Lung microvascular endothelial cell (primary cell): ENCODE measurements around the gene TPCN1. TPM values are rescaled to one million over a fixed set of nuclear protein-coding genes. Genes with fewer than 3 reads are reported as not detected.

Source experiments
- DNase-seq, 2 donors: peaks; one replicate each; pipeline versions ENCODE4 v3.0.0 to v3.0.0-alpha.2; 2010; ENCODE audit warnings: low read depth in 2 of 2
- total RNA-seq: library from RNA; depleted of rRNA; stranded (reverse); fragments of >200 nt; gene quantifications from 2 replicates; pipeline ENCODE4 v1.2.1, GENCODE V29; 2014

Gene TPCN1
- total RNA-seq: 3.8 and 4.6 TPM in 2 replicates

DNA sequence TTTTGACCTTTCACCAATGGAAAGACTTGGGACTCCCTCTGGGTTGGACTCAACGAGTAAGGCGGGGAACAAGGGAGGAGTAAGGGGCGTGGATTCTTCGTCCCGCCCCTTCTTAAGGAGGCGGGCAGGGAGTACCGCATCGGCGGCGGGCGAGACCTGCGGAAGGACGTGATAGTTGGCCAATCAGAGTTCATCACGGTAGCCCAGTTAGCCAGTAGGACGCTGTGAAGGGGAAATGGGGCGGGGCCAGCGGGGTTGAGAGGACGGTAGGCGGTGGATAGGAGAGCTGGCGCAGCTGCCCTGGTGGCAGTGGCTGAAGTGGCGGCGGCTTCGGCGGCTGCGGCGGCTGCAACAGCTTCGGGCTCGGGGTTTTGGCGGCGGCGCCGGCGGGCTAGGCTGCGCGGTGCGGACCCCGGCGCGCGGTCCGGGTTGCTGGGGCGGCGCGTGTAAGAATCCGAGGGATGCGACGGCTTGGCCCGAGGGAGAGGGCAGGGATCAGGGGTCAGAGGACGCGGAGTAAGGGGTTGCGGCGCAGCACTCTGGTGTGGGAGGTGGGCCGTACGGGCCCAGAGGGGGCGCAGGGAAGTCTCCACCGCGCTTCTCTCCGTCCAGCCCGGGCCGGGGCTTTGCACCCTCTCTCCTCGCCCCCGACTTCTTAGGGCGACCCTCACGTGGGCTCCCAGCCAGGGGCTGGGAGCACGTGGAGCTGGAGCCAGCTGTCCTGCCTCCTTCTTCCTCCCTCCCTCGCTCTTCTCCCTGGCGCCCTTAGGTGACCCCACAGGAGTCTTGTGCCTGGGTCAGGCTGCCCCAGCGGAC, at the start of gene TPCN1:
Gene TPCN1 (plus strand): TSS at position 284 of the 816 bp plus-strand sequence. CDS start 5,389 bp downstream, outside the sequence.
- DNase-seq: peak; percentile 100

DNA sequence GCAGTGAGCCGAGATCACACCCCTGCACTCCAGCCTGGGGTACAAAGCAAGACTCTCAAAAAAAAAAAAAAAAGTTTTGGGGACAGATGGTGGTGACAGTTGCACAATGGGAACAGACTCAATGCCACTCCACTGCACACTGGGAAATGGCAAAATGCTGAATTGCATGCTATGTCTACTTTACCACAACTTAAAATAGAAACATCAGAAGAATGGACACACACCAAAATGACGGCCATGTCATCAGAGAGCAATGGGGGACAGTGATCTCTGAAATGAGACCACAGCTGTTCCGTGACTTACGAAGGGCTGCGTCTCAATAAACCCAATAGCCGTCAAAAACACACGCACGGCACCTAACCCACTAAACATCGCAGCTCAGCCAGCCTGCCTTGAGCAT, 49.7 kb upstream of the TPCN1 start:
- DNase-seq: no peak

DNA sequence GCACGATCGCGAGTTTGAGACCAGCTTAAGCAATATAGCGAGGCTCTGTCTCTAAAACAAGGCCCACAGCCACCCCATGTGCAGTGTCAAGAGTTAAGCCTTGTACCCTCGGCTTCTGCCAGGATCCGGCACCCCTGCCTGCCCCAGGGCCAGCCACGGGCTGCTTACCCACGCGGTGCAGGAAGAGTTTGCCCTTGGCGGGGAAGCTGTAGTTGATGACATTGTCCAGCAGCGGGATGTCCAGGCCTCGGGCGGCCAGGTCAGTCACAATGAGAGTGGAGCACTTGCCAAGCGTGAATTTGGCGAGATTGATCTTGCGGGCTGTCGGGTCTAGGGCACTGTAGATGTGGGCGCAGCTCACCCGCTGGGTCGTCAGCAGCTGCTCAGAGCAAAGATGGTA, 49.1 kb upstream of the TPCN1 start:
- no peak for DNase-seq

DNA sequence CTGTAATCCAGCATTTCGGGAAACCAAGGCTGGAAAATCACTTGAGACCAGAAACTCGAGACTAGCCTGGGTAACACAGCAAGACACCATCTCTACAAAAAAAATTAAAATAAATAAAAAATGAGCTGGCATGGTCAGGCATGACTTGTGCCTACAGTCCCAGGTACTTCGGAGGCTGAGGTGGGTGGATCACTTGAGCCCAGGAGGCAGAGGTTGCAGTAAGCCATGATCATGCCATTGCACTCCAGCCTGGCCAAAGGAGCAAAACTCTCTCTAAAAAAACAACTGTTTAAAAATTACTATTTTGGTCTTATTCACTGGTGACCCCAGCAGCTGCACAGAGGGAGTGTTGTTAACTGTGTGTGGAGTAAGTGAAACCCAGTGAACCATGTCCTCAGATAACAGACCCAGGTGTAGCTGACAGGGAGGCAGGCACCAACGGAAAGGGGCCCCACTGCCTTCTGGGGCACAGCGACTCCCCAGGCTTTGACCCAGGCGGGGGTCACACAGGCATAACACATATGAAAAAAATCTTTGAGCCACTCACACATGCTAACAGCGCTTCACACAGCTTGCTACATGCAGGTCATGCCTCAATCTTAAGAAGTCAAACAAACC, 48.1 kb upstream of the TPCN1 start:
- no peak for DNase-seq

DNA sequence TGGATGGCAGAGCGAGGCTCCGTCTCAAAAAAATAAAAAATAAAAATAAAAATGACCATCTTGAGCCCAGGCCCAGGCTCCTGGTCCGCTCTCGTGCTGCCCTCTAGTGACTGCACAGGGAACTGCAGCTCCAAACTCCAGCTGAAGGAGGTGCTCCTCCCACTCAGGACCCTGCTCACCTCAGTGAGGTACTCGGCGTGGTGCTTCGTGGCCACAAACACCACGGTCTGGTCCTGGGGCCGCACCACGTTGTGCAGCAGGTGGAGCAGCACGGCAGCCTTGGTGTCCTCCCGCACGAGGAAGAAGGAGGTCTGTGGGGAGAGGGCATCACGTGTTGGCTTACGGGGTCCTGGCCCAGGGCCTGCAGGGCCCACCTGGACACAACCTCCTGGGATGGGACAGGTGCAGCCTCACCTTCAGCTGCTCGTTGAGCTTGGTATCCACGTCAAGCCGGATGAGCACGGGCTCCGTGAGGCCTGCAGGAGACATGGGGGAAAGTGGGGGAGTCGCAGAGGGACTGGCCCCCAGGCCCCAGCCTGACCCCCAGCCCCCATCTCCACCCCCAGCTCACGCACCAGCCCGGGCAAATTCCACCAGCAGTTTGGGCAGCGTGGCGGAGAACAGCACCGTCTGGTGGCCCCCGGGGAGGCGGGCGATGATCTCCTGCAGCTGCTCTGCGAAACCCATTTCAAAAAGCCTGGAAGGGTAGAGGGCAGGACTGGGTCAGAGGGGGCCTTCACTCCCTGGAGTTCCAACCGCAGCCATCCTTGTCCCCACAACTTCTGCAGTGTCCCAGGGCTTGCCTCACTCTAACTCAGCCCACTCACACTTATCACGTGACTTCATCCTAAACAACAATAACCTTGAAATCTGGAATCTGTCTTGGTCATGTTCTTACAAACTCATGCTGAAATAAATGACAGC, 46.5 kb upstream of the TPCN1 start:
- DNase-seq: peak; percentile 74 to 75

DNA sequence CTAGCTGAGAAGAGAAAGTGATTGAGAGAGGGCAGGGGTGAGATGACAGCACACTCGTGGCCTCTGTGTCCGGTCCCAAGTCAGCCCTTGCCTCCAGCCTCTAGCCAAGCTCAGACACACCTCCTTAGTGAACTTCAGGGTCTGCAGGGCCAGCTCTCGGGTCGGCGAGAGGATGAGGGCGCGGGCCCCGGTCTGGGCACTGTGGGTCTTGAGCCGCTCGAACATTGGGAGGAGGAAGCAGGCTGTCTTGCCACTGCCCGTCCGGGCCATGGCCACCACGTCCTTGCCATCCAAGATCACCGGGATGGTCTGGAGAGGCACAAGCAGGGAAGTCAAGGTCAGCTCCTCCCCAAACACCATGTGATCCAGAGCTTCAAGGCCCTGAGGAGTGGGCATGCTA, 42.2 kb upstream of the TPCN1 start:
- no peak for DNase-seq

DNA sequence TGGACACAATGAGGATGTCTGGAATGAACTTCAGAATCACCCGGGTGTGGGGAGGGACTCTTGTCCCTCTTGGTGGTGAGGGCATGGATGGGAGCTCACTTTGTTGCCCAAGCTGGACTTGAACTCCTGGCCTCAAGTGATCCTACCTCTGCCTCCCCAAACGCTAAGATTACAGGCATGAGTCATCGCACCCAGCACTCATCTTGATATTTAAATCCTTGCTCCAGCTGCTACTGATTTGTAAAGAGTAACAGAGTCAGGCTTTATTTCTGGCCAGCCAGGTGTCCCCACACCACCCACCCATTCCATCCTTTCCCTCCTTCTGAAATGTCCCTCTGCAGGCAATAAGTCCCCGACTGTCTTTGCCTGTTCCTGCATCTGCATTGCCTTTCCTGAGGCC, 40.9 kb upstream of the TPCN1 start:
- DNase-seq: no peak

DNA sequence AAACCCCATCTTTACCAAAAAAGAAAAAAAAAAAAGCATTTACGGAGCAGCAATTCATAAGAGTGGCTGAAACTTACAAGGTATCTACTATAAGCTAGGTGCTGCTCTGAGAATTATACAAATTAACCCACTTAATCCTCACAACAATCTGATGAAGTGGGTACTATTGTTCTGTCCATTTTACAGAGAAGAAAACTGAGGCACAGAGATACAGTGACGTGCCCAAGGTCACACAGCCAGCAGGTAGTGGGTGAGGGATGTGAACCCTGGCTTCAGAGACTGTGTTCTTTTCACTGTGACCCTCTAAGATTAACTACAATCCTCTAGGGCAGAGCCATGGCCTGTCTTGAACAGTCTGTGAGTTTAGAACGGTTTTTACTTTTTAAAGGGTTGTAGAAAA, 39.3 kb upstream of the TPCN1 start:
- DNase-seq: no peak

DNA sequence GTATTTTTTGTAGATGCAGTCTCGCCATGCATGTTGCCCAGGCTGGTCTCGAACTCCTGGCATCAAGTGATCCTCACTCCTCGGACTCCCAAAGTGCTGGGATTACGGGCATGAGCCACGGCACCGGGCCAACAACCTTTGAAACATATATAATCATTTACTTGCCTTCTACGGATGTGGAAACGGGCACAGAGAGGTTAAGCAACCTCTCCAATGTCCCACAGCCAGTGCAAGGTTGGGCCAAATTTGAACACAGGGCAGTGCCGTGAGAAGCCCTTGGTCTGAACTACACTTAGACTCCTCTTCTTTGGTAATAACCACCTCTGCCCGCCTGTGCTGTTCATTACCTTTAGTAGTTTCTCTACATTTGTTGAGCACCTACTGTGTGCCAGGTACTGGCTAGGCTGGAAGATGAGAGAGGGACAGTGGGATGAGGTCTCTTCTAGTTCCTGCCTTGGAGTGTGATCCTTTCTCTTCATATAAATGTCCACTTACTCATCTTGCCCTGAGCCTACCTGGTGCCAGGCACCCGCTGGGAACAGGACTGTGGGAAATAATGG, 38.2 kb upstream of the TPCN1 start:
- DNase-seq: no peak

DNA sequence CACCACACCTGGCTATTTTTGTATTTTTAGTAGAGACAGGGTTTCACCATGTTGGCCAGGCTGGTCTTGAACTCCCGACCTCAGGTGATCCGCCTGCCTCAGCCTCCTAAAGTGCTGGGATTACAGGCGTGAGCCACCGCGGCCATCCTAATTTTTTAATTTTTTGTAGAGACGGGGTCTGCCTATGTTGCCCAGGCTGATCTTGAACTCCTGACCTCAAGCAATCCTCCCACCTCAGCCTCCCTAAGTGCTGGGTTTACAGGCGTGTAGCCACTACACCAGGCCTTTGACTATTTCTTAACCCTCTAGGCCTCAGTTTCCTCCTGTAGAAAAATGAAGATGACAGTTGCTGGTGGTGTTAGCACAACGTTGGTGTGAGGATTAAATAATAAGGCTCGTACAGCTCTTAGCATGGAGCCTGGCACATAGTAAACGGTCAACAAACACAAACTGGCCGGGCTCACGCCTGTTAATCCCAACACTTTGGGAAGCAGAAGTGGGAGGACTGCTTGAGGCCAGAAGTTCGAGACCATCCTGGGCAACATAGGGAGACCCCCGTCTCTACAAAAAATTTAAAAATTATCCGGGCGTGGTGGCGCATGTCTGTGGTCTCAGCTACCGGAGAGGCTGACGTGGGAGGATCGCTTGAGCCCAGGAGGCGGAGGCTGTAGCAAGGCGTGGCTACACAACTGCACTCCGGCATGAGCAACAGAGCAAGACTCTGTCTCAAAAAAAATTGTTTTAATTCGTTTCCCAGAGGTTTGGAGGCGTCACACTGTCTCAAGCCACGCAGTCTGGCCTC, 37.0 kb upstream of the TPCN1 start:
- DNase-seq: peak; percentile 80 to 86

DNA sequence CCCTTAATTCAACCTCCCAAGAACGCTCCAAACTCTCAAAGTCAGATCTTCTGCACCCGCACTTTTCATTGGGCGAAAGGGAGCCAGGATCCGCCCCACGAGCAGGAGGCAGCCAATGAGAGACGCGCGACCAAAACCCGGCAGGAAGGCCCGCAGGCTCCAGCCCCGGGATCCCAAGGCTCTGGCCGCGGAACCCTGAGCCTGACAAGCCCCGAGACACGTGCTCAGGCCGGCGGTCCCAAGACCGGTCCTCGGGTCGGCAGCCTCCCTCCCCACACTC, 36.4 kb upstream of the TPCN1 start:
- DNase-seq: peak; percentile 90 to 93

DNA sequence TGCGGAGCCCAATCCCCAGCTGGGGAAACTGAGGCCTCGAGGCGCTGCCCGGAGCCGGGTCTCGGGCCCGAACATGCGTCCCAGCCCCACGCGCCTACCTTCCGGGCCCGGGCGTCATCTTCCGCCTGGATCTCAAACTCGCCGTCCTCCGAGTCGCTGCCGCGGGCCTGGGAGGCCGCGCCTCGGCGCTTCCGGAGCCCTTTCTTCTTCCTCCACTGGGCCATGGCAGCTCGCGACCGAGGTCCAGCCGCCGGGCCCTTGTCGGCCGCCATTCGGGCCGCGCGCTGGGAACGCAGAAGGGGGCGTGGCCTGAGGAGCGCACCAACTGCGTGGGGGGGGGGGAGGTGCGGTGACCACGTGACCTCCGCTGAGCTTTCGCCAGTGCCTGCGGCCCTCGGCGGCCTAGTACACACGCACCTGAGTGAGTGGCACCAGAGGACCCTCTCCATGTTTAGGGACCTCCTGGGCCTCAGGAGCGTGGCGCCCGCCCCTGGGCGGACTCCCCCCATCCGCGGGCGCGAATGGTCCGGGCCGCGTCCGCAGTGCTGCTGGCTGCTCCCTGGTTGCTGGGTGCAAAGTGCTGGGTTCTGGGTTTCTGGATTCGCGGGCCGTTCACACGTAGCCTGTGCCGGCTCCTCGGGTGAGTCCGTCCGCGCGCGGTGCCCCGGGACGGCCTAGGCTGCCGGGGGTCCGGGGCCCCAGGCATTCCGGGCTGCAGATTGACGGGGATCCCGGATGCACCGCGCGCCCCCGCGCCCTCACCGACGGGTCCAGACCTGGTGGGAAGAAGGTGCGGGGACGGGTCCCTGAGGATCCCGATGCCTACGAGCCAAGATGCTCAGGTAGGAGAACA, 35.9 kb upstream of the TPCN1 start, which contains the start of the genes DDX54 and RITA1:
Gene DDX54 (minus strand): TSS at position 299 of the 853 bp plus-strand sequence. CDS start 27 bp downstream, at position 272.
Gene RITA1 (plus strand): TSS at position 542 of the 853 bp plus-strand sequence. CDS start 1,026 bp downstream, outside the sequence.
- DNase-seq: peak; percentile 83 to 89

DNA sequence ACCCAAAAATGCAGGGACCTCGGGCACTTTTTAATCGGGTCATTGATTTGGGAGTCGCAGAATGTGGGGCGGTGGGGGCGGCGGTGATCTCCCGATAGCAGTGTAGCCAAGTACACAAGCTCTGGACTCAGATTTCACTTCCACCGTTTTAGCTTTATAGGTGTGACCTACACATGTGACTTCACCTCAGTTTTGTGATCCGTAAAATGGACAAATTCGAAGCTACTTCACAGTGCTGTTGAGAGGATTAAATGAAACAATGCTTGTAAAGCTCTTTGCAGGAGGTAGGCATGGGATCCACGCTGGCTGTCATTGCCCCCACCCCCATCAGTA, 35.3 kb upstream of the TPCN1 start:
- DNase-seq: peak; percentile 37 to 48

DNA sequence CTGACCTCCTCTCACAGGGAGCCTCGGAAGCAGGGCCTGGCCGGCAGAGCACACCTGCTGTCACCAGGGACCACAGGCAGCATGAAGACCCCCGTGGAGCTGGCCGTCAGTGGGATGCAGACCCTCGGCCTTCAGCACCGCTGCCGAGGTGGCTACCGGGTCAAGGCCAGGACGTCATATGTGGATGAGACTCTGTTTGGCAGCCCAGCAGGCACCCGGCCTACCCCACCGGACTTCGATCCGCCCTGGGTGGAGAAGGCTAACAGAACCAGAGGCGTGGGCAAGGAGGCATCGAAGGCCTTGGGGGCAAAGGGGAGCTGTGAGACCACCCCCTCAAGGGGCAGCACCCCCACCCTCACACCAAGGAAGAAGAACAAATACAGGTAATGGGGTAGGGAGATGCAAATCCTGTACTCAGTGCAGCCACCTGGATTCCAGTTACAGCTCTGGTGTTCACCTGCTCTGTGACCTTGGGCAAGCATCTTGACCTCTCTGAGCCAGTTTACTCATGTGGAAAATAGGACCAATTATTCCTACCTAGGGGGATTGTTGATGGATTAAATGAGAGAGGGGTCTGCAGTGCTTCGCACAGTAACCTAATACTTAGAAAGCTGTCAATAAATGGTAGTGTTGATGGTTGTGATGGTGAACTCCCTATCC, 34.5 kb upstream of the TPCN1 start:
- no peak for DNase-seq

DNA sequence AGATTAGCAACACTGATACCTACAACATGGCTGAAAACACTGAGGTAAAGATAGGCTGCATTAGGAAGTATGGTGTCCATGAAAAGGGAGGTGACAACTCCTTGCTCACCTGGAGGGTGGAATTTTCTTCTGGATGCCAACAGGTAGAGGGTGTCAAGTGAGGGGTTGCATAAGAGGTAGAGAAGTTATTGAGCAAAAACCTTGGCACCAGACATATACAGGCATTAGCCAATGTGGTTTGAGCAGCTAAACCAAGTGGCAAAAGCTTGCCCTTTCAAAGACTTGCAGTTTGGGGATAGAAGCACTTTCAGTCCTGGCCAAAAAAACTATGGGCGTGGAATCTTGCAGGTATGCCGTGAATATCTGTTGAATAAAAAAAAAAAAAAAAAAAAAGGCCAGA, 31.9 kb upstream of the TPCN1 start:
- no peak for DNase-seq

DNA sequence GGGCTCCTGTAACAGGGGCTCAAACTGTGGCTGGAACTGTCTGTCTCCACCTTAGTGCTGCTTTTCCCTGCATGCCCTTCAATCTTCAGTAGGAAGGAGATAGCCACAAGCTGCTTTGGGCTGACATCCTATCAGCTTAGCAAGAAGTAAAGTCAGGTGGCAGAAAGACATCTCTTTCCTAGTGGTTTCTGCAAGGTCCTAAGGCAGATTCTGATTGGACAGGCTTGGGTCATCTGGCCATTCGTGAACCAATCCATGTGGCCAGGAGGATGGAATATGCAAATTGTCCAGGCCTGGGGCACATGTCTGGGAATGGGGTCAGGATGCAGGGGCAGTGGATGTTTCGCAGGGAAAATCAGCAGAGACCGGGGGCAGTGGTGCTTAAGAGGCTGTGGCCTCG, 30.5 kb upstream of the TPCN1 start:
- DNase-seq: peak; percentile 45 to 57

DNA sequence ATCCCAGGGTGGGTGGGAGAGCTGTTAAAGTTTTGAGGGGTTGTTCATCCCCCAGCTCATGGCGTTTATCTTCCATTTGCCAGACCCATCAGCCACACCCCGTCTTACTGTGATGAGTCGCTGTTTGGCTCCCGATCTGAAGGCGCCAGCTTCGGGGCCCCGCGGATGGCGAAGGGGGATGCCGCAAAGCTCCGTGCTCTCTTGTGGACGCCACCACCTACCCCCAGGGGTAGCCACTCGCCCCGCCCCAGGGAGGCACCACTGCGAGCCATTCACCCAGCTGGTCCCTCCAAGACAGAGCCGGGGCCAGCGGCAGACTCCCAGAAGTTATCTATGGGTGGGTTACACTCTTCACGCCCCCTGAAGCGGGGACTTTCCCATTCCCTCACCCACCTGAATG, 30.0 kb upstream of the TPCN1 start:
- no peak for DNase-seq

DNA sequence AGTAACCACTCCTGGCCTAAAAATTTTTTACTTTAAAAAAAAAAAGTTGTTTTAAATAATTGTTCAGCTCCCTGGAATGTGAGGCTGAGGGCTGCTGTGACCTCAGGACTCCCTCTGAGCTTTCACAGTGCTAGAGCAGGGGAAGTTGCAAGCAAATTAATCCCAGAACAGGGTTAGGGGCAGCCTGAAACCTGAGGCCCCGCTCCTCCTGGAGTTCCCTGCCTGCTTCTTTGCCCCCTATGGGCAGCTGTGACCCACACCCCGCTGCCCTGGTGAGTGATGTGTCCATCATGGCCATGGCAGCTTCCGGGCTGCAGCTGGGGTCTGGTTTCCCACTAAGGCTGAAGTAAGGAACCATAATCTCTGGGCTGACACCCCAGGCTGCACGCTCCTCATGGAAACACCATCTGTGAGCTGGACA, 26.3 kb upstream of the TPCN1 start:
- DNase-seq: no peak

DNA sequence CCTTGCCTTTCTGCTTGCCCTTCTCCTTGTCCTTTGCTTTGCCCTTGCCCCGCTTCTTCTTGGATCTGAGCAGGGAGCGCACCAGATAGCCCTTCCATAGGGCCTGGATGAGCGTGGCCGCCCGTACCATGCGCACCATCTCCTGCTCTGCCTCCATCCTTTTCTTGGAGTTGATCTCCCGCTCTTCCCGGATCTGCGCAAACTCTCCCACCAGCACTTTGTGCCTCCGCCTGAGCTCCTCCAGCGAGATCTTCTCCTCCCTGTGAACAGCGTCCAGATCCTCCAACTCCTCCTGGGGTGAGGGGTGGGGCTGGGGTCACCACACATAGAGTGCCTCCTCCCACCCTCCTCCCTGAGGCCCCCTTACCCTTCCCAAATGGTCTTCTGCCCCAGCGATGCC, 25.7 kb upstream of the TPCN1 start:
- no peak for DNase-seq

DNA sequence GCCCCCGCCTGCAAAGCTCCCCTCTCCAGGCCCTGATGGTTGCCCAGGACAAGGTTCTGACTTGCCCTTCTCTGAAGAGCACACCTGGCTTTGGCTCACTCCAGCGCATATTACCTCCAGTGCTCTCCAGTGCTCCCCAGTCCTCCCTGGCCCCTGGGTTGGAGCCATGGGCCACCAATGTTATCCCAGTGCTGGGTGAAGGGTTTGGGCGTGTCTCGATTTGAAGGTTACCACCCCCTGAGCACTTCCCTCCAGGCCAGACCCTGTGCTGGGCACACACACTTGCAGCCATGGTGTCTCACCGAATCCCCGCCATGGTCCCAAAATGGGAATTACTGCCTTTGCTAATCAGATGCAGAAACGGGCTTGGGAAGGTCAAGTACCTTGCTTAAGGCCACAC, 24.7 kb upstream of the TPCN1 start:
- no peak for DNase-seq
